ENCODE results near the gene PDGFRB.

Gene PDGFRB

DNA sequence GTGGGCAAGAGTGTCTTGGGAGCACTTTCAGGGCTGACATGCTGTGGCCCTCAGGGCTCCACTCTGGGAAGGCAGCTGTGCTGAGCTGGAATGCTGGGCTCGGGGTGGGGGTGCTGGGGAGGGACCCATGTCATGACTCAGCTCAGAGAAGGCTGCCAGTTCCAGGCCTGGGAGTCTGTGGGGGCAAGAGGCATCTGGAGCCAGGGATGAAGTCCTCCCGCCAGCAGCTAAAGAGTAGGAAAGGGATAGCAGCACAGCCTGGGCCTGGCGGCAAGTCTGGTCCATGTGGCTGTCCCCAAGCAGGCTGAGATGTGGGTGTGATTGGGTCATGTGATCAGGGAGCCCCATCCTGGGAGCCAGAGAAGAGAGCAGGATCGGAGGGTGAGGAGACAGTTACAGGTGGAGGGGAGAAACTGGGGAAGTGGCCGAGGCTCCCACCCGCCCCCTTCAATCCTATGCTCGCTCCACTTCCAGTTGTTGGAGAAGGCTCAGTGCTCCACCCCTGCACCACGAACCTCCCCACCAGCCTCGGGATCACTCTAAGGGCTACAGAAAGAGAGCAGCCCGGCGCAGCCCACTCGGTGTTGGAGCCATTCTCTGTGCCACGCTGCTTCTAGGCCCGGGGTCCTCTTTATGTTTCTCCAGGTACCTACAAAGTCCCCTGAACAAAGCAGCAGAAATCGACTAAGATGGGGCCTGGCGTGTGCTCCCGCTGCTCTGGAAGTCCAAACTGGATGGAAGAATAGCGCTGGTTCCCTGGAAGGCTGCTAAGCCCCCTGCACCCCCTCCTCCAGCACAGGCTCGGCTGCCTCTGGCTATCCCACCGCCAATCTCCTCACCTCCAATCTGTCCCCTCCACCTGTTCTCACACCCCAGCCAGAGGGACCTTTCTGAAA is 12.0 kb downstream of the PDGFRB start:
- DNase-seq, result no peak

DNA sequence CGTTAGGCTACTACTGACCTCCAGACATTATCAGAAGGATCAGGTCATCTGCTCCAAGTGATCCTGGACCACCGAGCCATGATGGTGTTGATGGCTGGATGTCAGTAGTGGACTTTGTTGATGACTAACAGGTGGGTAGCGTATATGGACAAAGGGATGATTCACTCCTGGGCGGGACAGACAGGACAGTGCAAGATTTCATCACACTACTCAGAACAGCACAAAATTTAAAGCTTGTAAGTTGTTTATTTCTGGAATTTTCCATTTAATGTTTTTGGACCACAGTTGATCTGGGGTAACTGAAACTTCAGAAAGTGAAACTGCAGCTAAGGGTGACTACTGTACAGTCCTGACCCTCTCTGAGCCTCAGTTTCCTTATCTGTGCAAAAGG is 12.7 kb downstream of the PDGFRB start:
- no peak for DNase-seq

DNA sequence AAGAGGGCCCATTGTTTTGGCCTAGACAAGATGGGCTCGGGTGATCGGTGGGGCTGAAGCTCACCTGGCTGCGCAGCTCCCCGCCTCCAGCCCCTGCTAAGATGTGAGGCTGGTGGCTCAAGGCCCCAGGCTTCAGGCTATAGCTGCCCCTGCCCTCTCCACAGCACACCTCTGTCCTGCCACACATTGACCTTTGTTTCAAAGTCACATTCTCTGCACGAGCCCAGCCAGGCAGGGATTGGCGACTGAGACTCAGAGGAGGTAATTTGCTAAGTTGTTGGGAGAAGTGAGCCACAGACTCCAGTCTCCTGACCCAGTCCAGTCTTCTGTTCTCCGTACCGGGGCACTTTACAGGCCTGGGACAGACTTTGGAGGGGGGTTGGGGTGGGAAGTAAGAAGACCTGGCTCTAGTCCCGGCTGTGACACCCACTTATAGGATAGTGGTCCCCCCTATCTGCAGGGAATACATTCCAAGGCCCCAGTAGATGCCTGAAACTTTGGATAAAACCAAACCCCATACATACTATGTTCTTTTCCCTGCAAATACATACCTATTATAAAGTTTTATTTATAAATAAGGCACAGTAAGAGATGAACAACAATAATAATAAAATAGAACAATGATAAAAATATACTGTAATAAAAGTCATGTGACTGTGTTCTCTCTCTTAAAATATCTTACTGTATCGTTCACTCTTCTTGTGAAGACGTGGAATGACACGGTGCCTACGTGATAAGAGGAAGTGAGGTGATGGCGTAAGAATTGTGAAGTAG is 13.3 kb downstream of the PDGFRB start:
- DNase-seq, result no peak

DNA sequence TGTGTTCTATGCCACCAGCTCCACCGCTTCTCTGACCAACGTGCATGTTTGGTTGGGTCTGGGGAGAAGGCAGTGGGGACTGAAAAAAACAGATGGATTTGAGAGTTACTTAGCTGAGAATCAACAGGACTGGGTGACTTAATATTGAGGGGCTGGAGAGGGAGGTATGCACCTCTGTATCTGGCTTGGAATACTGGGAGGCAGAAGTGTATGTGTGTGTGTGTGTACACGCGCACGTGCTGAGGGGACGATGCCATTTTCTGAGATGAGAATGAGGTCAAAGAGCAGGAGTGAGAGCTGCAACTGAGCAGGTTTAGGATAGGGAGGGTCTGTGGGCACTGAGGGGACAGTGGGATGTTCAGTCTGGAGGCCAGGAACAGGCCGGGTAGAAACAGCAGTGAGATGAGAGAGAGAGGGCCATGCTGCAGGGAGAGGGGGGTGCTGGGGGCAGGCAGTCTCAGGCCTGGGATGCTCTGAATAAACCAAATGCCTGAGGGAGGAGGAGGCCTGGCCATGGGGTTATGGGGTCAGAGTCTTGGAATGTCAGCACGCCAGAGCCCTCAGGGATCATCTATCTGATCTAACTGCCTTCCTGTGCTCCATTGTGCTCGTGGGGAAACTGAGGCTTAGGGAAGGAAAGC is 14.0 kb downstream of the PDGFRB start:
- DNase-seq, result no peak

DNA sequence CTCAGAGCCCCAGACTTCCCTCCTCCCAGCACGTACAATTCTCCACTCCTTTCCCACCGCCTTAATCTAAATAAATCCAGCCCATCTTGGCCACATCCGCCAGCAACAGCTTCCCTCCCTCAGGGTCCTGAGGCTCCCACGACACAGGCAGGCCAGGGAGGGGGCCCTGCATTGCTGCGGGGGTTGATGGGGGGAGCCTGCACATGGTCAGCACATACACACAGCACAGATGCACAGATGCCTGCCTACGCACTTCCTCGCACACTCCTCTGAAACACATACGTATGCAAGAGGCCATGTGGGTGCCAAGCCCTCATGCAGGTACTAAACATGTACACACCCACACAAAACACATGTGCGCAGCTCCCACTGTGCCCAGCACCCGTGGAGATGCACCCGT is 14.8 kb downstream of the PDGFRB start:
- no peak for DNase-seq

DNA sequence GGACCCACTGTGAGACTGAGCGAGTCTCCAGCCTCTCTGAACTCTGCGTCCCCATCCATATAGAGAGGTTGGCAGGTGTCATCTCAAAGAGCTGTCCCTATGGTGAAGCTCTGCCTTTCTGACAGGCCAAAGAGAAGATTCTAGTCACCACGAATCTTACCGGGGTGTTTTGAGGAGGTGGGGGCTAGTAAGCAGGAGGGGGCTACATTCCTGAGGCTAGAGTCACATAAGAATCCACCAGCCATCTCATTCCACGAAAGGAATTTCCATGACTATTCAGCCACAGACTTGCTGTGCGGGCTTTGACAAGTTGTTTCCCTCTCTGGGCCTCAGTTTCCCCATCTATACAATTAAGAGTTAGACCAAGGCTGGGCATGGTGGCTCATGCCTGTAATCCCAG is 16.3 kb downstream of the PDGFRB start:
- DNase-seq, result no peak

DNA sequence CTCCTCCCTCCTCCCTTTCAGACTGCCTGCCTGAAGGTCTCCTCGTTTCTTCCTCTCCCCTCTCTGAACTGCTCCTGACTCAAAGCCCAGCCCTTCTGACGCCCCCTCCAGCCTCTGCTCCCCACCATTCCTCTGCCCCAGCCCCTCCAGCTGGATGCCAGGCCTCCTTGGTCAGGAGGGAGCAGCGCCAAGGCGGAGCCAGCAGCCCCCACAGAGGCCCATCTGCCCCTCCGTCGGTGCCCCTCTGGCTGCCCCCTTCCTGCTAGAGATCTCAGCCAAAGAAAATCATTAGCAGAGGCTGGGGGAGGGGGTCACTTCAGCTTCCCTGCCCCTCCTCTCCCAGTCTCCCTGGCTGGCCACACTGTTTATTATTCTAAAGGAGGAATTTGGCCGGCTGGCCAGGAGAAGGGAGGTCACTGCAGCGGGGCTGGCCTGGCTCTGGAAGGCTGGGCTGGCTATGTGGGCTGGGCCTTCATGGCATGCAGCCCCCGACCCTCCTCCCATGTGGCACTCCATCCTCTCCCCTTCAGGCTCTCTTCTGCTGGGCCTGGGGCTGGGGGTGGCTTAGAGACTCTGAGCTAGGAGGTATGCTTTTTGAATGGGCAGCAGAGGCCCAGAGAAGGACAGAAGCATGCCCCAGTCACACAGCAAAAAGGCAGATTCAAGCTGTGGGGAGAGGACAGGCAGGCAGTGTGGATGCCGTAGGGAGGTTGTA is 16.9 kb downstream of the PDGFRB start:
- DNase-seq, result no peak

DNA sequence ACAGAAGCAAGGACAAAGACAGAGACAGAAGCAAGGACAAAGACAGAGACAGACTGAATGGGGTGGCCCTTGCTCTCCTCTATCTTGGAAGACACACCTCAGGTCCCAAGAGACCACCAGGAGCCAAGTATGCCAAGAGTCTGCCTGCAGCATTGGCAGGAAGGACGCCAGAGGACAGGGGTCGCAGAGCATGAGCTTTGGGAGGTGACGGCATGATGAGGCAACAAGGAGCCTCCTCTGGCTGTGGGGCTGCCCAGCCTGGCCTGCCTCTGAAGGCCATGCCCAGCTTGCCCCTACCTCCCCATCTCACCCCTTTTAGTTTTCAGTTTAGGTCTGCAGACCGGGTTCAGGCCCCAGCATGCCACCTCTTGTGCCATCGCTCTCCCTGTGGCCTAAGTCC is 17.6 kb downstream of the PDGFRB start:
- no peak for DNase-seq

DNA sequence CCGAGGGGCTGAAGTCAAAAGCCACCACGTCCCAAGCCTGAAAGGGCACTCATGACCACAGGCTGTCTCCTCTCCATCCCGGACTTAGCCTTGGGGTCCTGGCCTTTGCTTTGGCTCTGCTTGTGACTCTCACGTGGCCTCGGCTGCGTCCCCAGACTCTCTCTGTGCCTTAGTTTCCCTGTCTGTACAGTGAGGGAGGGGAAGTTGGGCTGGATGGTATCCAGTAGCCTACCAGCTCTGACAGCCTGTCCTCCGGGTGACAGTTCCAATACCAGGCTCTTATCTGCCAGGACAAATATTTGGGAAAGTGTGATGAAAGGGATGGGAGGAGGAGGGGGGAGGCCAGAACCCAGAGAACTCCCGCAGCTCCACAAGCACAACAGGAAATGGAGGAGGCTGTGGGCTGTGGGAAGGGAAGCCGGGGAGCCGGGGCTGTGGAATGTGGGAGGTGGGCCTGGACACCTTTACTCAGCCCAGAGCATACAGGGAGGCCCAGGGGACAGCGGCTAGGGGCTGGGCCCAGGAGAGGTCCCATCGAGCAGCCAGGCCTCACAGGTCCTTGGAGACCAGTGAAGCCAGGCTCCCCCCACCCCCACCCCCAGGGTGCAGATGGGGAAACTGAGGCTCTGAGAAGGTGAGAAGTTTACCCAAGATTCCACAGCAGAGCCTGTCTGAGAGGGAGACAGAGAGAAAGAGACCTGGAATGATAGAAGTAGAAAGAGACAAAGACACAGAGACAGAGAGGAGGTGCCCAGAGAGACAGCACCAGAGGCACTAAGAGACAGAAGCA is 18.3 kb downstream of the PDGFRB start:
- no peak for DNase-seq

DNA sequence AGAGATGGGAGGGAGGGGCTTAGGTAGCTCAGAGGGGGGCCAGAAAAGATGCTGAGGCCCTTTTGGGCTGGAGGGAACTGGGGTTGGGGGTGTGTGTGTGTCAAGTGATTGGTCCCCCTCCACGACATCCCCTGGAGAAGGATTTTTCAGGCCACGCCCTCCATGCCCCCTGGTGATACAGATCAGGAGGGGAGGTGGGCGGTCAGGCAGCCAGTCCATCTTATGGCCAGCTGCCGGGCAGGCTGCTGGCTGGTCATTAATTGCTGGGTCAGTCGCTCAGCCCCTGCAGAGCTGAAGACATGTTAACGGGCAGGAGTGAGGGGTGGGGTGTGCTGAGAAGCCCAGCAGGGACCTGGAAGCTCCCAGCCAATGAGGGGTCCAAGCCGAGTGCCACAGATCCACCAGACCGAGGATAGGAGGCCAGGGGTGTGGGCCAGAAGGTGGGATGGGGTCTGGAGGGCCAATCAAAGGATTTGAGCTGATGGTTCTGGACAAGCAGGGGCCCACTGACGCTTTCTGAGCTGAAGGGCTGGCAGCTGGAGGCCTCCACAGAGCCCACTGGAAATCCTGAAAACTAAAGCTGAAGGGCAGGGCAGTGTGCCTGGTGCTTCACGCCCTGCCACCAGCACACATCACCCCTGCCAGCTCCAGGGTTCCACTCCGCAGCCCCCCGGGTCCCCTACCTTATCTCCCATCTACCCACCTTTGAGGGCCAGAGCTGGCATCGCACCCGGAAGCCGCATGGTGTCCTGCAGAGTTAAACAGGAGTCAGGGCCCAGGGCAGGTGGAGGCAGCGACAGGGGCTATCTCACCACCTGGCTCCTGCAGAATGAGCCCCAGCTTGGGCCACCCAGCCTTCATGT is 19.1 kb downstream of the PDGFRB start:
- no peak for DNase-seq

DNA sequence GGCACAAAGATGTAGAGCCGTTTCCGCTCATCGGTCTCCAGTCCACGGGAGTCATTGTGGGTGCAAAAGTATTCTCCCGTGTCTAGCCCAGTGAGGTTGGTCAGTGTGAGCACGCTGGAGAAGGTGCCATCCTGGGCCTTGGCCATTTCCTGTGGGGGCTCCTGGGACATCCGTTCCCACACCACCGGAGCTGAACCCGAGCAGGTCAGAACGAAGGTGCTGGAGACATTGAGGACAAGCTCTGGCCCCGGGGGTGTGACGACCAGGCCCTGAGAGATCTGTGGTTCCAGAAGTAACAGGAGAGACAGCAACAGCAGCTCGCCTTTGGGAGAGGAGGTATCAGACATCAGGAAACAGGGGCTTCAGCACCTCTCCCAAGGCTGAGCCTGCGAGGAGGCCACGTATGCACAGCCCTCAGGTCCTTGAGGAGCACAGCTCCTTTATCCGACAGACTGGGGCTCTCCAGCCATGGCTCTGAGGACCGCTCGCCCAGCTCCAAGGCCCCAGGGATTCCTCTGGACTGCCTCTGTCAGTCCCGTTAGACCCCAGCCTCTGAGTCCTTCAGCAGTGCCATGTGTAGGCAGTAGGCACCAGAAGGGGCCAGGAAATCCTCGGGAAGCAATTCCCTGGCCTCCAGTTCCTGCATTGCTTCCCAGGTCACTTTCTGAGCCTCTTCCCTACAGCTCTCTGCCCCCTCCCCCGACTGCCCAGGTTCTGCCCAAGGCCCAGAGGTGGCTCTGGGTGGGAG is 19.9 kb downstream of the PDGFRB start:
- no peak for DNase-seq

DNA sequence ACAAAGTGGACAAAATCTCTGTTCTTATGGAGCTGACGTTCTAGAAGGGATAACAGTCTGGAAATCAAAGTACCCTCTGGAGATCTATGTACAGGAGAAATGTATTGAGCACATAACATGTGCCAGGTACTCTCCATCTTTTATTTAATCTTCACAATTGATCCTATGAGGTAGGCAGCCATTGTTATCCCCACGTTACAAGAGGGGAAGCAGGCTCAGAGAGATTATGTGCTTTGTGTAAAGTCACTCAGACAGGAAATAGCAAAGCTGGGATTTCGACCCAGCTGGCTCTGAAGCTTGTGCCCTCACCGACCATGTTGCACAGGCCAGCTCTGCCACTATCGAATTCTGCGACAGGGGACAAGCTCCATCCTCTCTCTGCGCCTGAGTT is 21.5 kb downstream of the PDGFRB start:
- DNase-seq, result no peak

DNA sequence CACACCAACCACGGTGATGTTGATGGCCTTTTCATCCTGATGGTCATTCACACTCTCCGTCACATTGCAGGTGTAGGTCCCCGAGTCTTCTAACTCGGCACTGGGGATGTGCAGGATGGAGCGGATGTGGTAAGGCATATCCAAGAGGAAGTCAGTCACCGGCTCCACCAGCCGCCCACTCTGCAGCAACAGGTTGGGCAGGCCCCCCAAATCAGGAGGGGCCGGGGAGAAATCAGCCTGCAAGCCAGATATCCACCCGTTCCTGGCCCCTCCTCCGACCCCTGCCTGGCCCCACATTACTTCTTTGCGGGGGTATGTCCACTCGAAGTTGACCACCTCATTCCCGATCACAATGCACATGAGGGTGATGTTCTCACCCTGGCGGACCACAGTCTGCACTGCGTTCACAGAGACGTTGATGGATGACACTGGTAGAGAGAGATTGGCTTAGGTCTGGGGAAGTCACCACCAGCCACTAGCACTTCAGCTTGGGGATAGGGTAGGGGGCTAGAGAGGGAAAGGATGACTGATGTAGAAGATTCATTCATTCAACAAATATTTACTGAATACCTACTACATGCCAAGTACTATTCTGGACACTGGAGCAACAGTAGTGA is 22.0 kb downstream of the PDGFRB start:
- no peak for DNase-seq

DNA sequence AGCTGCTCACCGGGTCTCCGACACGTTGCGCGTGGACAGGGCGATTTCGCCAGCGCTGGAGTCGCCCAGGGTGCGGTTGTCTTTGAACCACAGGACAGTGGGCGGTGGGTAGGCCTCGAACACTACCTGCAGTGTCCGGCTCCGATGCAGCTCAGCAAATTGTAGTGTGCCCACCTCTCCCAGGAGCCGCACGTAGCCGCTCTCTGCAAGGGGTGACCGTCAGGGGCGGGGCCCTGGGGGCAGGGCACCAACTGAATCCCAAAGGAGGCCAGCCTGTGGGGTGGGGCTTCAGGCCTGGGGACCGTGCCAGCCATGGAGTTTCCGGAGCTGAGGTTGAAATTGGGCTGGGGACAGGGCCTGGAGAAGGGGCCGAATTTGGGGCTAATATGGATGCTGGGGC is 22.9 kb downstream of the PDGFRB start:
- no peak for DNase-seq

DNA sequence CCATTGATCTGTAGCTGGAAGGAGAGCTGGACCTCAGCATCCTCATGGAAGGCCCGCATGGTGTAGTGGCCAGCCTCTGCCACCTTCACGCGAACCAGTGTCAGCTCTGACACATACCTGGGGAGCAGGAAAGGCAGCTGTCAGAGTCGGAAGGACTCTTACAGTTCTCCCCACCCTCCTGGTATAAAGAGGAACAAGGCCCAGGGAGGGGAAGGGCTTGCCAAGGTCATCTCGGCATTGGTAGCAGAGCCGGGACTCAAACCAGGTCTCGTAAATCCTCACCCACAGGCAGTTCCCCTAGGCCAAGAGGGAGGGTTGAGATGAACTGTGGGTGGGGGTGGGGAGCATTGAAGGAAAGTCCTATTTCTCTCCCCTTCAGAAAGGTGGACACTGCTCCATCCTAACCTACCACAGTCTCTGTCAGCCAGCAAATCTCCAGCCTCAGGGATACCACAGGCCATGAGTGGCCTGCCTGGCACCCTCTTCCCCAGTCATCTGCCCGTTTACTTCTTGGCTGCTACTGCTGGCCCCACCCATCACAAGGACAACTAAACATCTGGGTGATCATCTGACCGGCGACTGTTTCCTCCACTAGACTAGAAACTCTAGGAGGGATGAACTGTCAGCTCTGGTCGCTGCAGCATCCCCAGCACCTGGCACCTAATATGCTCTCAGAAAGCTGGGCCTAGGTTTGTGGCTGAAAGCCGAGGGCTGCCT is 23.5 kb downstream of the PDGFRB start:
- no peak for DNase-seq

DNA sequence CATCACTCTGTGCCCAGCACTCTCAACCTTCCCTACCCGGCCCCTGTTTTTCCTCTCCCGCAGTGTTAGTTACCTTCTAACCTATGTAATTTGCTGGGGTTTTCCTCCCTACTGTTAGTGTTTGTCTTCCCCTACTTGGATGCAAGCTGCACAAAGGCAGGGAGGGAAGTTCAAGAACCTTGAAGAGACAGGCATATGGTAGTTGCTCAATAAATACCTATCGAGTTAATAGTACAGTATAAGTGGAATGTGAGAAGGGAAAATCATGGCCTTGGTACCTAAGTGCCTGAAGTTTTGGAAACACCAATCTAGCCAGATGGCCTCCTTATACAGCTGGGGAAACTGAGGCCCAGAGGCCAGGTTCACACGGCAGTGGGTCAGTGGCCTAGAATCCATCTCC is 24.2 kb downstream of the PDGFRB start:
- no peak for DNase-seq

DNA sequence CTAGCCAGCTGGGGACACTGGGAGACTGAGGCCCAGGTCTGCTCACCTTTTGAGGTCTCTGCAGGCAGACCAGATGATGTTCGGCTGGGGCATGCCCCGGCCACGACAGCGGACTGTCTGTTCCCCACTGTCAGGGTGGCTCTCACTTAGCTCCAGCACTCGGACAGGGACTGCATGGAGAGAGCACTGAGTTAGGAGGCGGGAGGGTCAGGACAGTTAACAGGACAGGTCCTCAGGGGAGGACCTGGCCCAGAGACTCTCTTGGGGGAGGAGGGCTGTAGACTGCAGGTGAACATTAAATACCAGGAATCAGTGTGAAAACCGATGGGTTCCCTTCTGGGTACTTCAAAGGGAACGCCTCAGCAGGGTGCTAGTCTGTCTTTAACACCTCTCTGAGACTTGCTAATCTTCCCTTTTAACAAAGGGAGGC is 25.1 kb downstream of the PDGFRB start:
- DNase-seq, result no peak

DNA sequence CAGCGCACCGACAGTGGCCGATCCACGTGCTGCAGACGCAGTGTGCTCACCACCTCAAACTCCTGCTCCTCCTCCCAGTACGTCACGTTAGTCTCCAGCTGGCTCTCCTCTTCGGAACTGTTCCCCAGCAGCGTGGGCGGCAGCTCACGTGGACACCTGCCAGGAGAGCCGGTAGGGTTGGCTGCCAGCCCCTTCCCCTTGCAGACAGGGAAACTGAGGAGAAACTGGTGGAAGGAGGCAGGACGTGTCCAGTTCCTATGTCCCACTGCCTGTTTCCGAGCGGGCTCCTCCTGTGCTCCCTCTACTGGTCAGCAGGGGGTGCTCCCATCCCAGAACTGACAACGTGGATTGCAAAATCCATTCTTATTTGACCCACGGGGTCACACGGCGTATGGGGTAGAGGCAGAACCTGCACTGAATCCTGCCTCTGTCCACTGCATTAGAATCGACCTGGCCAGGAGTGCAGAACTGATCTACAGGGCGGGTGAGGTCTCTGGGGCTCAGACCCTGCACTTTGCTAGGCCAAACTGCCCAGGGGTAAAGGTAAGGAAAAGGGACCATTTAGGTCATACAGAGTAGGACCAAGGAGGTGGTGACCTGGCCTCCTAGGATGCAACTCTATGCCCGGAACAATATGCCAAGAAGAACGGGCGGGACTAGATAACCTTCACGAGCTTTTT is 25.7 kb downstream of the PDGFRB start:
- DNase-seq, result peak; percentile 38

DNA sequence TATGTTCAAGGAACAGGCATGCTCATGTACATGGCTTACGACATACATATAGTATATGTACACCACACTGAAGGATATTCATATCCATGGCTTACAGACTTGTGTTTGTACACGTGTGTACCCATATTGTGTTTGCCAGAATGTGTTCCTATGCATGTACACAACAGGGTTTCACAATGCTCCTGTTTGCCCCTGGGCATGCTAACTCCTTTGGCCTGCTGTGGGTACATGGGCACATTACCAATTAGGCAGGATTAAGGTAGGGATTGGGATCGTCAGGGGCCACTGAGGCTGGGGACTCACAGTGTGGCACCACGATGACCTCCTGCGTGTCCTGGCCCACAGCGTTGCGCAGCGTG is 26.2 kb downstream of the PDGFRB start:
- no peak for DNase-seq

All from CD4-positive, alpha-beta T cell treated with Interleukin-6 for 4 hours (primary cell).